GM21529 (cell line): Measurements from ENCODE around the gene PCDHB12.

Experiments used
- ATAC-seq: cut with Tn5 transposase; IDR thresholded peaks from one replicate; pipeline ENCODE4 v1.9.1; 2021; ENCODE audit not compliant: unreplicated experiment

PCDHB12 gene

GRCh38 chr5:141260458-141261237 is 52.1 kb downstream of the PCDHB12 start:
- ATAC-seq = no peak

GRCh38 chr5:141261238-141261546 is 52.7 kb downstream of the PCDHB12 start:
- no peak for ATAC-seq
